ENCODE measurements around the gene DNPH1. TPM values are rescaled to one million over a fixed set of nuclear protein-coding genes. Genes with fewer than 3 reads are reported as not detected.

Gene DNPH1
- total RNA-seq, 4 donors from 2014 or later, result 16.1 to 367 (median 128) TPM

DNA sequence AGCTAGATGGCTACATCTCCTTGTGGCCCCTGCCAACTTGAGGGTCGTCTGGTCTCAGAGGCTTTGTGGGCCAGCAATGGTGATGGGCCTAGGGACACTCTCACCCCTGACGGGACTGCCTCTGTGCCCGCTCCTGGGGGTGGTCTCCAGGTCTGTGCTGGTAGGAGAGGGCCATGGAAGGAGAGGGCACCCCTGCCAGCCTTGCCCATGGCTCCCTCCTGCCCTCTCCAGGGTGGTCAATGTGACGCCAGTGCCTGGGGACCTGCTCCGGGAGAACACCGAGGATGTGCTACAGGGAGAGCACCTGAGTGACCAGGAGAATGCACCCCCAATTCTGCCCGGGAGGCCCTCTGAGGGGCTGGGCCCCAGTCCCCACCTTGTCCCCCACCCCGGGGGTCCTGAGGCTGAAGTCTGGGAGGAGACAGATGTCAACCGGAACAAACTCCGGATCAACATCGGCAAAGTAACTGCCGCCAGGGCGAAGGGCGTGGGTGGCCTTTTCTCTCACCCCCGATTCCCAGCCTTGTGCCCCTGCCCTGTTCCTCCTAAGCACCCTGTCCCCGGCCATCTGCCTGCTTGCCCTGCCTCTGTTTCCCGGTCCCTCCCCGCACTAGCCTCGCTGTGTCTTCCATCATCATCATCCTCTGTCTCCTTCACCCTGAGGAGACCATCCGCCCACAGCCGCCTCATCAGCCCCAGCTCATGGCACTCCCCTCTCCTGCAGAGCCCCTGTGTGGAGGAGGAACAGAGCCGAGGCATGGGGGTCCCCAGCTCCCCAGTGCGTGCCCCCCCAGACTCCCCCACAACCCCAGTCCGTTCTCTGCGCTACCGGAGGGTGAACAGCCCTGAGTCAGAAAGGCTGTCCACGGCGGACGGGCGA, 29.8 kb upstream of the DNPH1 start:
- TF ChIP-seq CTCF (IDR thresholded peaks at IDR 0.05) (no peak), POLR2AphosphoS5 (IDR thresholded peaks at IDR 0.05) (no peak), POLR2A (IDR thresholded peaks at IDR 0.05) (no peak)
- no peaks in the 10 kb centered on the region for H3K36me3 ChIP-seq
- intact Hi-C loops (cut with DNase I; ENCODE audit: low total_unique reads) (no loop called here), in situ Hi-C loops (cut with MboI; ENCODE audit: low pct_ligation_motif_present in 1 of 4, low pct_unique_long_range_greater_than_20kb in 1 of 4, low sequenced_read_pairs in 3 of 4) (no loop called here)
- no peaks in the 10 kb centered on the region for H3K4me1 ChIP-seq
- H3K27me3 ChIP-seq, result no peaks in the 10 kb centered on the region
- 93% methylated on average over 30 of the region's 30 CpGs; no CpG with 5 or more reads in 1 of the 2 donors for WGBS, 2 donors (ENCODE audit: low coverage in 1 of 2)
- no peak overlapping the region for H3K27ac ChIP-seq
- DNase-seq, result no peak
- H3K9me3 ChIP-seq, result no peaks in the 10 kb centered on the region
- H3K4me3 ChIP-seq, result no peak overlapping the region

DNA sequence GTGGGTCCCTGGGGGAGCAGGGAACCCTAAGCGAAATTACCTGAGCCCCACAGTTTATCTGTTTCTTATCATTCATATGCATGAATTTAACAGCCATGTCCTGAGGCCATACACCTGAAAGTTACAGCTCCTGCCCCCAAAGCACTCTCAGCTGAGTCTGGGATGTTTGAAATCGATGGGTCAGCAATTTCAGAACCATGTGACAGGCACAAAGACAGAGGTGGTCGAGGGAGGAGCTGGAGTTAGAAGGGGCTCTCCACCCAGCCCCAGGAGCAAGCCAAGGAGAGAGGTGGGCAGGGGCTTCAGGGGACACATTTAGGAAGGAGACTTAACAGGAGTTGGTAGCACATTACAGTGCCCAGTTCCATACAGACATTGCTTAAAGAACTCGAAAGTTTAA, 28.9 kb upstream of the DNPH1 start:
- H3K4me3 ChIP-seq, result no peak overlapping the region
- H3K4me1 ChIP-seq, result no peaks in the 10 kb centered on the region
- intact Hi-C loops (cut with DNase I; ENCODE audit: low total_unique reads), result no loop called here
- no peaks in the 10 kb centered on the region for H3K9me3 ChIP-seq
- H3K36me3 ChIP-seq, result no peaks in the 10 kb centered on the region
- no peak overlapping the region for H3K27ac ChIP-seq
- no peak for TF ChIP-seq EP300 (IDR thresholded peaks at IDR 0.05; ENCODE audit: low read depth)
- TF ChIP-seq POLR2A (IDR thresholded peaks at IDR 0.05), result no peak
- TF ChIP-seq POLR2AphosphoS5 (IDR thresholded peaks at IDR 0.05), result no peak
- no peak for TF ChIP-seq CTCF (IDR thresholded peaks at IDR 0.05)
- in situ Hi-C loops (cut with MboI; ENCODE audit: low pct_ligation_motif_present in 1 of 4, low pct_unique_long_range_greater_than_20kb in 1 of 4, low sequenced_read_pairs in 3 of 4), result no loop called here
- WGBS, 2 donors (ENCODE audit: low coverage in 1 of 2), result 63 to 71% methylated on average over 2 to 4 of the region's 4 CpGs
- no peaks in the 10 kb centered on the region for H3K27me3 ChIP-seq
- no peak for DNase-seq

- no peak overlapping the region for H3K27ac ChIP-seq
- H3K4me1 ChIP-seq, result no peaks in the 10 kb centered on the region
- intact Hi-C loops (cut with DNase I; ENCODE audit: low total_unique reads), result no loop called here
- H3K27me3 ChIP-seq, result peaks cover 5% of the 10 kb centered on the region
- H3K36me3 ChIP-seq, result no peaks in the 10 kb centered on the region
- no peak overlapping the region for H3K4me3 ChIP-seq
- H3K9me3 ChIP-seq, result no peaks in the 10 kb centered on the region
- in situ Hi-C loops (cut with MboI; ENCODE audit: low pct_ligation_motif_present in 1 of 4, low pct_unique_long_range_greater_than_20kb in 1 of 4, low sequenced_read_pairs in 3 of 4), result no loop called here
- no peak for TF ChIP-seq POLR2AphosphoS5 (IDR thresholded peaks at IDR 0.05)
- no peak for TF ChIP-seq POLR2A (IDR thresholded peaks at IDR 0.05)
- TF ChIP-seq CTCF (IDR thresholded peaks at IDR 0.05), result no peak
- no peak for TF ChIP-seq EP300 (IDR thresholded peaks at IDR 0.05; ENCODE audit: low read depth)
- WGBS, 2 donors (ENCODE audit: low coverage in 1 of 2), result 77 to 79% methylated on average over 2 to 12 of the region's 12 CpGs
- no peak for DNase-seq
These were observed 28.3 kb upstream of the DNPH1 start for GRCh38 chr6:43257367-43258145.

DNA sequence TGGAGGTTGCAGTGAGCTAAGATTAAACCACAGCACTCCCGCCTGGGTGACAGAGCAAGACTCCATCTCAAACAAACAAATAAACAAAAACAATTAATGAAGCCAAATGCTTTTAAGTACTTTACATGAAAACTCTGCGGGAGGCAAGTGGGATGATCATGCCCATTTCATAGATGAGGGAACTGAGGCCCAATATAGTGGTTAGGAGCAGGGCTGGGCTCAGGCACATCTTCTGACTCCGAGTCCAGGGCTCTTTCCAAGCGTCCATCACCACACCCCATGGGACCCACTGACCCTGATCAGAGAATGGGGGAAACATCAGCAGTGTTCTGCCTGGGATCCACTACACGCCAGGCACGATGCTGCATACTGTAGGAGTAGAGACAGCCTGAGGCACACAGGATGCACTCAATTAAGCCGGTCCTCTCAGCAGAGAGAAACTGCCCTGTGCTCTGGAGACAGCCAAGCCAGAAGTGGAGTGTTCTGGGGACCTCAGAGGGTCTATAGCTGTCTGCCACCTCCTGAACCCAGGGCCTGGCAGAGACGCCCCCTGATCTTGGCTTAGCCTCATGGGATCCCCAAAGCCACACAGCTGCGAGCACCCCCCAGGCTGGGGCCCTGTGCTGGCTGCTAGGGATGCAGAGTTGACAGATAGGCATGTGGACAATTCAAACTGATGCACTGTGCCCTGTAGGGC, 27.5 kb upstream of the DNPH1 start:
- 80 to 86% methylated on average over 1 to 9 of the region's 9 CpGs for WGBS, 2 donors (ENCODE audit: low coverage in 1 of 2)
- Histone ChIP-seq H3K4me1 (no peaks in the 10 kb centered on the region), H3K9me3 (no peaks in the 10 kb centered on the region), H3K27me3 (peaks cover 13% of the 10 kb centered on the region), H3K27ac (no peak overlapping the region), H3K36me3 (no peaks in the 10 kb centered on the region), H3K4me3 (no peak overlapping the region)
- TF ChIP-seq POLR2AphosphoS5 (IDR thresholded peaks at IDR 0.05) (no peak), POLR2A (IDR thresholded peaks at IDR 0.05) (no peak), CTCF (IDR thresholded peaks at IDR 0.05) (no peak), EP300 (IDR thresholded peaks at IDR 0.05; ENCODE audit: low read depth) (no peak)
- intact Hi-C loops (cut with DNase I; ENCODE audit: low total_unique reads) (no loop called here), in situ Hi-C loops (cut with MboI; ENCODE audit: low pct_ligation_motif_present in 1 of 4, low pct_unique_long_range_greater_than_20kb in 1 of 4, low sequenced_read_pairs in 3 of 4) (no loop called here)
- no peak for DNase-seq

All from transverse colon (tissue), 4 donors.